Fibroblast of the conjunctiva (primary cell): ENCODE results near the gene GALNT1.
"Not testable (repeated sequence)": the region's sequence is repeated elsewhere in the genome, so short reads cannot be mapped to it uniquely, and the experiment has no call there.

Source experiments
- DNase-seq: peaks from one replicate; pipeline ENCODE4 v3.0.0-alpha.2; 2010; ENCODE audit warnings: low read depth

GALNT1 gene

GRCh38 chr18:35581546-35581897 lies at the start of gene GALNT1:
GALNT1 (plus strand) TSS chr18:35581740; CDS start chr18:35654663, 72,923 bp downstream.
- no peak for DNase-seq

- no peak for DNase-seq
These were observed 47.6 kb upstream of the GALNT1 start for GRCh38 chr18:35533916-35534405.

GRCh38 chr18:35535297-35535696 lies 46.2 kb upstream of the GALNT1 start:
- no peak for DNase-seq

- DNase-seq = no peak
These were observed 39.2 kb upstream of the GALNT1 start for GRCh38 chr18:35542356-35542755.

GRCh38 chr18:35547008-35547605 lies 34.4 kb upstream of the GALNT1 start:
- DNase-seq = no peak

- no peak for DNase-seq
These were observed 32.0 kb upstream of the GALNT1 start for GRCh38 chr18:35549564-35549963.

GRCh38 chr18:35553300-35553699 lies 28.2 kb upstream of the GALNT1 start:
- no peak for DNase-seq

- not testable (repeated sequence) for DNase-seq
These were observed 26.0 kb upstream of the GALNT1 start for GRCh38 chr18:35555538-35555937.

- DNase-seq = no peak
These were observed 21.7 kb upstream of the GALNT1 start for GRCh38 chr18:35559867-35560266.

- no peak for DNase-seq
These were observed 16.6 kb upstream of the GALNT1 start for GRCh38 chr18:35564795-35565453.

- DNase-seq = no peak
These were observed 15.5 kb upstream of the GALNT1 start for GRCh38 chr18:35566019-35566418.

- no peak for DNase-seq
These were observed 11.4 kb upstream of the GALNT1 start for GRCh38 chr18:35570182-35570581.

- DNase-seq = no peak
These were observed 10.4 kb upstream of the GALNT1 start for GRCh38 chr18:35571138-35571537.

GRCh38 chr18:35572644-35573043 lies 8.9 kb upstream of the GALNT1 start:
- no peak for DNase-seq

GRCh38 chr18:35573531-35573930 lies 8.0 kb upstream of the GALNT1 start:
- DNase-seq = no peak

GRCh38 chr18:35576240-35576845 lies 5.2 kb upstream of the GALNT1 start:
- not testable (repeated sequence) for DNase-seq

GRCh38 chr18:35577045-35577848 lies 4.3 kb upstream of the GALNT1 start:
- no peak for DNase-seq

- no peak for DNase-seq
These were observed 3.1 kb upstream of the GALNT1 start for GRCh38 chr18:35578481-35578880.

- DNase-seq = no peak
These were observed 2.6 kb upstream of the GALNT1 start for GRCh38 chr18:35578936-35579335.

- no peak for DNase-seq
These were observed 620 bp upstream of the GALNT1 start for GRCh38 chr18:35580701-35581539.

GRCh38 chr18:35581898-35582641 lies 530 bp downstream of the GALNT1 start:
- DNase-seq = no peak
